MCF 10A (cell line): ENCODE data around the gene PTPRN2. TPM values are rescaled to one million over a fixed set of nuclear protein-coding genes. Genes with fewer than 3 reads are reported as not detected.

Experiments used
- BruUV-seq: library from RNA; stranded (reverse); fragments of 400-500 nt; replicated peaks from 2 replicates; lab custom pipeline; 2021; lab: Mats Ljungman, UMichigan
- CTCF ChIA-PET: fragments of 300-600 bp; sonication (Branson Sonifier 250); formaldehyde crosslinking; extraction: SDS; loops from one replicate; lab custom pipeline; 2021; ENCODE audit warnings: antibody characterized with exemption, inconsistent platforms; lab: Yijun Ruan, JAX
- POLR2A ChIA-PET: fragments of 300-600, 350-650 bp; sonication (Branson Sonifier 250); formaldehyde crosslinking; extraction: SDS; loops from one replicate; lab custom pipeline; 2020; ENCODE audit warnings: antibody characterized with exemption, inconsistent platforms; lab: Yijun Ruan, JAX
- DNase-seq: peaks from one replicate; pipeline ENCODE4 v3.0.0-alpha.2; 2018; ENCODE audit not compliant: unreplicated experiment
- H3K27ac Mint-ChIP-seq: one replicate; pipeline ENCODE4 v1.8.0; 2022; ENCODE audit warnings: mild to moderate bottlenecking, low read depth, mixed read lengths; ENCODE audit not compliant: unreplicated experiment
- H3K27me3 Mint-ChIP-seq: one replicate; pipeline ENCODE4 v1.8.0; 2022; ENCODE audit warnings: mixed read lengths; ENCODE audit not compliant: insufficient read depth, unreplicated experiment
- H3K36me3 Mint-ChIP-seq: one replicate; pipeline ENCODE4 v1.8.0; 2022; ENCODE audit warnings: mild to moderate bottlenecking, moderate library complexity, mixed read lengths; ENCODE audit not compliant: insufficient read depth, unreplicated experiment
- H3K4me1 Mint-ChIP-seq: one replicate; pipeline ENCODE4 v1.8.0; 2022; ENCODE audit warnings: mixed read lengths; ENCODE audit not compliant: insufficient read depth, unreplicated experiment
- H3K4me3 Mint-ChIP-seq: one replicate; pipeline ENCODE4 v1.8.0; 2022; ENCODE audit warnings: mild to moderate bottlenecking, moderate library complexity, mixed read lengths; ENCODE audit not compliant: unreplicated experiment
- H3K9me3 Mint-ChIP-seq: one replicate; pipeline ENCODE4 v1.8.0; 2022; ENCODE audit warnings: mixed read lengths; ENCODE audit not compliant: unreplicated experiment
- intact Hi-C: fragments of 100-400 bp; cut with micrococcal nuclease; formaldehyde crosslinking; loops from 2 replicates; pipeline ENCODE4 v1.14.1; 2022
- total RNA-seq: library from RNA; stranded (reverse); gene quantifications from 2 replicates; pipeline ENCODE4 v1.2.3, GENCODE V29; 2022
- TF ChIP-seq, protein P1 (sequence below): fragments of 200-600 bp; IDR thresholded peaks from one replicate; pipeline ENCODE4 v1.8.0; 2022; ENCODE audit warnings: antibody characterized with exemption, mild to moderate bottlenecking; ENCODE audit not compliant: unreplicated experiment

Gene PTPRN2
- total RNA-seq, 1 experiment from 2014 or later: 4.5 TPM

DNA sequence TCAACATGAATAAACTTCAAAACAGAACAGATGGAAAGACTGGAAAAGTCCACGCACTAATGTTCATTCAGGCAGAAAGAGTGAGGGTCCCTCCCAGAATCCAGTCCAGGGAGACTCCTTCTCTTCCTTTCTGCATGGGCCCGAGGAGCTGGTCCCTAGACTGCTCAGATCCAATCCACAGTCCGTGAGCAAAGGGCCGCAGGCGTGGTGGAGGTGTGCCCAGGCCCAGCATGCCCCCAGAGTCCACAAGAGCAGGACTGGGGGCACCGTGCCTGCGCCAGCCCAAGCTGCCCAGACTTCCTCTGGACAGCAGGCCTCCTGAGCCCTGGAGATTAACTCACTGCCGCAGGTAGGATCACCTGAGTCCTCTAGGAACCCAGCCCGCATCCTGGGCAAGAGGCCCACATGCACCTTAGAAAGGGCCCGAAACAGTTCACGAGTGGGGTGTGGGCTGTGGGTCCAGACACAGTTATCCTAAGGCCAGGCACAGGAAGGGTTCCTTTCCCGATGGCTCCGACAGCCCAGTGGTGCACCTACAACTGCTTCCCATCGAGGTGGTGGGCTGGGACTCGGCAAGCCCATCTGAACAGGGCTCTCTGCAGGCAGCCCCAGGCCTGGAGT is 719.8 kb downstream of the PTPRN2 start:
- CTCF ChIA-PET: no interaction called here
- Mint-ChIP-seq H3K9me3 (peaks cover 10% of the 10 kb centered on the region), H3K4me3 (no peak overlapping the region), H3K27ac (no peak overlapping the region), H3K27me3 (no peaks in the 10 kb centered on the region), H3K36me3 (no peaks in the 10 kb centered on the region), H3K4me1 (no peaks in the 10 kb centered on the region)
- DNase-seq: no peak
- intact Hi-C loops: no loop called here
- no TSS peak for BruUV-seq
- TF ChIP-seq, protein P1, sequence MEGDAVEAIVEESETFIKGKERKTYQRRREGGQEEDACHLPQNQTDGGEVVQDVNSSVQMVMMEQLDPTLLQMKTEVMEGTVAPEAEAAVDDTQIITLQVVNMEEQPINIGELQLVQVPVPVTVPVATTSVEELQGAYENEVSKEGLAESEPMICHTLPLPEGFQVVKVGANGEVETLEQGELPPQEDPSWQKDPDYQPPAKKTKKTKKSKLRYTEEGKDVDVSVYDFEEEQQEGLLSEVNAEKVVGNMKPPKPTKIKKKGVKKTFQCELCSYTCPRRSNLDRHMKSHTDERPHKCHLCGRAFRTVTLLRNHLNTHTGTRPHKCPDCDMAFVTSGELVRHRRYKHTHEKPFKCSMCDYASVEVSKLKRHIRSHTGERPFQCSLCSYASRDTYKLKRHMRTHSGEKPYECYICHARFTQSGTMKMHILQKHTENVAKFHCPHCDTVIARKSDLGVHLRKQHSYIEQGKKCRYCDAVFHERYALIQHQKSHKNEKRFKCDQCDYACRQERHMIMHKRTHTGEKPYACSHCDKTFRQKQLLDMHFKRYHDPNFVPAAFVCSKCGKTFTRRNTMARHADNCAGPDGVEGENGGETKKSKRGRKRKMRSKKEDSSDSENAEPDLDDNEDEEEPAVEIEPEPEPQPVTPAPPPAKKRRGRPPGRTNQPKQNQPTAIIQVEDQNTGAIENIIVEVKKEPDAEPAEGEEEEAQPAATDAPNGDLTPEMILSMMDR: no peak
- POLR2A ChIA-PET: no interaction called here

DNA sequence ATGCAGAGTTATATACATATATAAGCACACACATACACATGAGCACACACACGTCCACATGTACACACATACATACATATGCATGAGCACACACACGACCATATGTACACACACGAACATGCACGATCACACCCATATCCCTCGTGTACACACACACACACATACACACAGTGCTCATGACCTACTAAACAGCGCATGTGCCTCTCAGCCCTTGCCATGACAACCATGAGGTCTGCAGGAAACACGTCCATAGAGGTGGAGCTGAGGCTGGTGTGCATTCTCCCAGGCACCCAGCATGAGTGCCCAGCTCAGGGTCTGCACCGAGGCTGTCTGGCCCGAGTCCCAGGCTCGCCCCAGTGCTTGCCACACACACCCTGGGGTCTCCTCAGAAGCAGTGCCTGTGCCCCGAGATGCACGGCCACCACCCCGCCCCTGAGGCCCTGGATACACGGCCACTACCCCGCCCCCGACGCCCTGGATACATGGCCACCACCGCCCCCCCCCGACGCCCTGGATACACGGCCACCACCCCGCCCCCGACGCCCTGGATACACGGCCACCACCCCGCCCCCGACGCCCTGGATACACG is 721.2 kb downstream of the PTPRN2 start:
- TF ChIP-seq, protein P1: no peak
- Mint-ChIP-seq H3K9me3 (peaks cover 10% of the 10 kb centered on the region), H3K27me3 (no peaks in the 10 kb centered on the region), H3K4me1 (no peaks in the 10 kb centered on the region), H3K4me3 (no peak overlapping the region), H3K27ac (no peak overlapping the region), H3K36me3 (no peaks in the 10 kb centered on the region)
- POLR2A ChIA-PET: no interaction called here
- no peak for DNase-seq
- intact Hi-C loops: no loop called here
- CTCF ChIA-PET: no interaction called here
- no TSS peak for BruUV-seq

DNA sequence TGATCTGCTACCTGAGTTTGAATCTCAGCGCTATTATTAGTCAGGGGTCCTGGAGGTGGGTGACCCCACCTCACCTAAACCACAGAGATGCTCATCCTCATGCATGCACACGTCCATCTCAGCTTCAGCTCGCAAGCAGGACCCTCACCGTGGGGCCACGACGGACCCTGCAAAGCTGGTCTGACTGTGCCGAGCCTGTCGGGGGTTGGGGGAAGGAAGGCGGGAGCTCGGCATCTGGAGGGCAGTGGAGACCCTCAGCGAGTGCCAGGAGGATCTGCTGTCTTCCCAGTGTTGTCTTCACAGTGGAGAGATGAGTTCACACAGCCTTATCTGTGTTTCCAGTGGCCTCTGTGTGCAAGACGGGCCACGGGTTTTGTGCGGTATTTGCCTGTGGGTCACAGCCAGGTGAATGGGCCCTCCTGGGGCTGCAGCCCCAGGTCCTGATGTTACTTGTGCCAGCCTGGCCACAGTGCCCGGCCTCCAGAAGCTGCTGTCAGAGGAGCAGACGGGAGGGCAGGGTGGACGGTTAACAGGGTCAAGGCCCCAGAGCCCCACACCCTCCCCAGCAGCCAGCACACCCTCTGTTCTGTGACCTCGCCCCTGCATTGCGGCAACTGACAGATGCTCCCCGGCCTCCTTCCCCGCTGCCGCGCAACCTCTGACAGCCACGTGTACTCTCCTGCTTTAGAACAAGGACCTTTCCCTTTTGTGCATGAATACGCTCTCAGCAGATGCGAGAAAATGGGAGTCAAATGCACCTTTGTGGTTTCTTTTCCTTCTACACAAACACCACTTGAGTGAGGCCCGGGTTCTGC is 722.1 kb downstream of the PTPRN2 start:
- ChIA-PET POLR2A (no interaction called here), CTCF (no interaction called here)
- Mint-ChIP-seq H3K4me3 (no peak overlapping the region), H3K27ac (no peak overlapping the region), H3K27me3 (no peaks in the 10 kb centered on the region), H3K36me3 (no peaks in the 10 kb centered on the region), H3K9me3 (peaks cover 8% of the 10 kb centered on the region), H3K4me1 (no peaks in the 10 kb centered on the region)
- intact Hi-C loops: no loop called here
- TF ChIP-seq, protein P1: no peak
- no TSS peak for BruUV-seq
- no peak for DNase-seq

DNA sequence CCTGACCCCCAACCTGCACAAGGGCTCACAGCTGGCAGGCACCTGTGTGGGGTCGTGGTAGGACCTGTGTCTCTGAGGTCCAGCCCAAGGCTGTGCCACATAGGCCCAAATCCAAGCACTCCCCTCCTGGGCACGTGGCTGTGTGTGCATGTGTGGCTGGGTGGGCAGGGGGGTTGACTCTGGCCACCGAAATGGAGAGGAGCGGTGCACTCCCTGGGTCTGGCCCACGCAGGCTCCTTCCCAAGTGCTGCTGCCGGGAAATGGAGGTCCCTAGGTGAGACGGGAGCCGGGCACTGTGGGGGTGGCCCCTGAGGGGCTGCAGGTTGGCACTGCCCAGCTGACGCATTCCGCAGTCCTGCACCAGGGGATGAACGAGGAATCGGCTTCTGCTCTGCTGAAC is 722.7 kb downstream of the PTPRN2 start:
- Mint-ChIP-seq H3K36me3 (no peaks in the 10 kb centered on the region), H3K27me3 (no peaks in the 10 kb centered on the region), H3K4me3 (no peak overlapping the region), H3K27ac (no peak overlapping the region), H3K9me3 (peaks cover 1% of the 10 kb centered on the region), H3K4me1 (no peaks in the 10 kb centered on the region)
- no peak for DNase-seq
- TF ChIP-seq, protein P1: no peak
- CTCF ChIA-PET: no interaction called here
- POLR2A ChIA-PET: no interaction called here
- no TSS peak for BruUV-seq
- intact Hi-C loops: no loop called here
